GM12891 (cell line): ENCODE results near the gene DVL1.

Experiments
- POLR2A ChIP-seq: IDR thresholded peaks from 2 replicates; pipeline ENCODE4 v1.6.1; 2011; ENCODE audit warnings: low read depth, low read length, control low read depth
- SPI1 ChIP-seq: IDR thresholded peaks from 2 replicates; pipeline ENCODE4 v1.6.1; 2011; ENCODE audit warnings: low read depth, low read length, control low read depth
- TAF1 ChIP-seq: IDR thresholded peaks from 2 replicates; pipeline ENCODE4 v1.6.1; 2011; ENCODE audit warnings: low read depth, low read length, control low read depth

DNA sequence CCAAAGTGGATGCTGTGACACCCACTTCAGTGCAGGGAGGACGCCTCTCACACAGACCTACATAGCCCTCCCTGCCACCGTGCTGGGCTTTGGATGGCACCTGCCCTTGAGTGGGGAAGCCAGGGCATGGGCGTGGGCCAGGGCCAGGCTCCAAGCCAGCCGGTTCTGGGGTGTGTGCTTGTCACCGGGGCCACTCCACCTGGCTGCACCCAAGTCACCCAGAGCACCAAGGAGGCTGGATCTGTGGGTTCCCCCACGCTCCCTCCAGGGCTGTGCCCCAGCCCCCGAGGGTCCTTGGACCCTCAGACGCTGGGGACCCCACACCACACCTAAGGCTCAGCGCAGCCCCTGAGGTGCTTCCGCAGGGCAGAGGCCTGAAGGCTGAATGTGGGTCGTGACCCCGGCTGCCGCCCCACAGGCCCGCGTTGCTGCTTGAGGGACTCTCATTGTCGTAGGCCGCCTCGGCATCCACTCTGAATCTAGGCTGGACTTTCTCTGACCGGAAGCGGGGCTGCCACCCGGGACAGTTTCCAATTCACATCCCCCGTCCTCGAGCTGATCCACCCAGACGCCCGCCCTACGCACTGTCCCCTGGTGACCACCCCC lies 7.7 kb upstream of the DVL1 start:
- TF ChIP-seq SPI1, result no peak
- no peak for TF ChIP-seq POLR2A
- TF ChIP-seq TAF1, result no peak
